Measurements from ENCODE around the gene CXCL14.

The CXCL14 gene

GRCh38 chr5:135521964-135522363 lies 56.8 kb downstream of the CXCL14 start:
- Histone ChIP-seq H3K4me3 (ENCODE audit: low read length) (no peak overlapping the region), H3K27ac (ENCODE audit: low read length) (no peak overlapping the region), H3K9me2 (replicated peaks; ENCODE audit: insufficient read depth, low read length) (no peaks in the 10 kb centered on the region), H2AFZ (ENCODE audit: low read length) (no peak overlapping the region), H3K79me2 (ENCODE audit: low read length) (no peaks in the 10 kb centered on the region), H3K9me3 (replicated peaks; ENCODE audit: insufficient read depth, low read length) (no peaks in the 10 kb centered on the region), H3K27me3 (replicated peaks; ENCODE audit: insufficient read depth, low read length) (no peaks in the 10 kb centered on the region), H3K36me3 (replicated peaks; ENCODE audit: insufficient read depth, low read length) (no peaks in the 10 kb centered on the region), H3K4me2 (ENCODE audit: low read depth, low read length) (no peak overlapping the region), H4K20me1 (ENCODE audit: insufficient read depth, low read length) (no peaks in the 10 kb centered on the region), H3K4me1 (ENCODE audit: low read length) (no peaks in the 10 kb centered on the region), H3F3A (ENCODE audit: insufficient read depth, low read length) (no peaks in the 10 kb centered on the region), H3K9ac (ENCODE audit: low read length) (no peak overlapping the region)
- no peak for DNase-seq
- TF ChIP-seq EZH2 (optimal IDR thresholded peaks at IDR 0.05; ENCODE audit: low read depth, low read length) (no peak), EZH2phosphoT487 (IDR thresholded peaks at IDR 0.05; ENCODE audit: low read length) (no peak), CTCF (IDR thresholded peaks at IDR 0.05; ENCODE audit: low read length) (no peak)

Measured in MM.1S (cell line).